ENCODE data around the gene EGLN1. TPM values are rescaled to one million over a fixed set of nuclear protein-coding genes. Genes with fewer than 3 reads are reported as not detected.

Gene EGLN1
- total and polyA plus RNA-seq, 10 of the 15 experiments (the other 5 are each of a cell fraction or from before 2014, with no cell fraction given): 2.4 to 46.6 (median 8.7) TPM

- TF ChIP-seq PBX3 (IDR thresholded peaks at IDR 0.05; ENCODE audit: insufficient replicate concordance, low read depth, low read length): no peak
- TF ChIP-seq HDAC6 (IDR thresholded peaks at IDR 0.05; ENCODE audit: unreplicated experiment): peak; percentile 52
- no peak for TF ChIP-seq RELB (IDR thresholded peaks at IDR 0.05; ENCODE audit: low read depth)
- no peak for TF ChIP-seq ETV6 (conservative IDR thresholded peaks at IDR 0.05 in 1 of 2, IDR thresholded peaks at IDR 0.05 in 1 of 2; ENCODE audit: borderline replicate concordance in 1 of 2, low read depth in 1 of 2)
- TF ChIP-seq GATAD2B (conservative IDR thresholded peaks at IDR 0.05; ENCODE audit: low read depth): peak; percentile 63
- no peak for TF ChIP-seq NR2C1 (IDR thresholded peaks at IDR 0.05)
- TF ChIP-seq USF1 (IDR thresholded peaks at IDR 0.05; ENCODE audit: borderline replicate concordance, extremely low read length, insufficient read depth, low read depth, low read length): no peak
- TF ChIP-seq SMAD1 (IDR thresholded peaks at IDR 0.05; ENCODE audit: low read depth, partially characterized antibody): no peak
- TF ChIP-seq LARP7 (IDR thresholded peaks at IDR 0.05): peak; percentile 45
- 0 out of 2 replicates have a peak, but pooled peaks have one; percentile 53 for TF ChIP-seq TCF12 (IDR thresholded peaks at IDR 0.05; ENCODE audit: low read depth, low read length)
- TF ChIP-seq TCF7 (IDR thresholded peaks at IDR 0.05; ENCODE audit: borderline replicate concordance): no peak
- no peak for TF ChIP-seq ZNF592 (IDR thresholded peaks at IDR 0.05)
- peak; percentile 36; the same call in 1 of the 2 replicates for TF ChIP-seq ZNF207 (IDR thresholded peaks at IDR 0.05; ENCODE audit: borderline replicate concordance)
- no peak for TF ChIP-seq E4F1 (IDR thresholded peaks at IDR 0.05; ENCODE audit: borderline replicate concordance, partially characterized antibody)
Observed at GRCh38 chr1:231421971-231422797, at the start of gene EGLN1 (continued).

All from GM12878 (cell line).